IMR-90 (cell line): ENCODE data around the gene HOXD13. TPM values are rescaled to one million over a fixed set of nuclear protein-coding genes. Genes with fewer than 3 reads are reported as not detected.

Source experiments
- ATAC-seq: fragments of 200-7000 bp; cut with Tn5 transposase; 2 replicates; pipeline ENCODE4 v1.9.1; 2020; ENCODE audit warnings: low read depth, mild to moderate bottlenecking, moderate library complexity
- BruUV-seq: library from RNA; stranded (reverse); fragments of 400-500 nt; replicated peaks from 2 replicates; lab custom pipeline; 2021; lab: Mats Ljungman, UMichigan
- CTCF ChIA-PET: fragments of 300-600 bp; formaldehyde crosslinking; extraction: SDS; loops from one replicate; lab custom pipeline; 2021; ENCODE audit warnings: antibody characterized with exemption; lab: Yijun Ruan, JAX
- POLR2A ChIA-PET: fragments of 300-600 bp; sonication (Branson Sonifier 250); formaldehyde crosslinking; loops from one replicate; lab custom pipeline; 2022; ENCODE audit warnings: antibody characterized with exemption; ENCODE audit not compliant: unreplicated experiment; lab: Charles Lee
- DNase-seq: peaks from one replicate; pipeline ENCODE4 v3.0.0; 2013
- H2AFZ ChIP-seq: replicated peaks from 2 replicates; pipeline ENCODE3; 2013; ENCODE audit warnings: low read length, mild to moderate bottlenecking; ENCODE audit not compliant: poor library complexity
- H2AK5ac ChIP-seq: 2 replicates; pipeline ENCODE4 v1.6.1; 2013; ENCODE audit warnings: low read depth, low read length, inconsistent platforms
- H2AK9ac ChIP-seq: replicated peaks from 2 replicates; pipeline ENCODE3; 2013; ENCODE audit warnings: mild to moderate bottlenecking, low read depth, low read length, moderate library complexity; ENCODE audit not compliant: poor library complexity
- H2BK120ac ChIP-seq: 2 replicates; pipeline ENCODE4 v1.6.1; 2013; ENCODE audit warnings: low read depth, low read length, inconsistent platforms
- H2BK15ac ChIP-seq: 3 replicates; pipeline ENCODE4 v1.6.1; 2013; ENCODE audit warnings: low read depth, low read length, inconsistent platforms
- H2BK20ac ChIP-seq: 2 replicates; pipeline ENCODE4 v1.6.1; 2013; ENCODE audit warnings: low read depth, mild to moderate bottlenecking, inconsistent platforms, low read length, moderate library complexity
- H2BK5ac ChIP-seq: 2 replicates; pipeline ENCODE4 v1.6.1; 2013; ENCODE audit warnings: mild to moderate bottlenecking, low read depth, low read length, inconsistent platforms; ENCODE audit not compliant: poor library complexity, severe bottlenecking
- H3K14ac ChIP-seq: replicated peaks from 2 replicates; pipeline ENCODE4 v1.6.1; 2013; ENCODE audit warnings: low read depth, low read length, inconsistent platforms
- H3K18ac ChIP-seq: 2 replicates; pipeline ENCODE4 v1.6.1; 2013; ENCODE audit warnings: low read depth, low read length, control low read depth
- H3K23ac ChIP-seq: 2 replicates; pipeline ENCODE4 v1.6.1; 2013; ENCODE audit warnings: low read depth, low read length, inconsistent platforms
- H3K27ac ChIP-seq: 2 replicates; pipeline ENCODE4 v1.5.1; 2013; ENCODE audit warnings: mild to moderate bottlenecking, control low read depth, low read length; ENCODE audit not compliant: insufficient read depth
- H3K27me3 ChIP-seq: 2 replicates; pipeline ENCODE4 v1.6.1; 2013; ENCODE audit warnings: low read length; ENCODE audit not compliant: control insufficient read depth, insufficient read depth
- H3K36me3 ChIP-seq: 2 replicates; pipeline ENCODE4 v1.6.1; 2013; ENCODE audit warnings: low read length, mixed read lengths; ENCODE audit not compliant: control insufficient read depth, insufficient read depth
- H3K4ac ChIP-seq: 2 replicates; pipeline ENCODE4 v1.6.1; 2013; ENCODE audit warnings: low read depth, low read length, inconsistent platforms
- H3K4me1 ChIP-seq: 2 replicates; pipeline ENCODE4 v1.6.1; 2013; ENCODE audit warnings: low read length, mixed read lengths; ENCODE audit not compliant: control insufficient read depth, insufficient read depth
- H3K4me2 ChIP-seq: 2 replicates; pipeline ENCODE4 v1.6.1; 2013; ENCODE audit warnings: low read depth, mild to moderate bottlenecking, control low read depth, low read length, moderate library complexity
- H3K4me3 ChIP-seq: 2 replicates; pipeline ENCODE4 v1.5.1; 2013; ENCODE audit warnings: low read depth, mild to moderate bottlenecking, control low read depth, low read length, moderate library complexity; ENCODE audit not compliant: insufficient read depth
- H3K56ac ChIP-seq: 2 replicates; pipeline ENCODE4 v1.6.1; 2013; ENCODE audit warnings: low read length, inconsistent platforms; ENCODE audit not compliant: insufficient read depth; ENCODE audit errors: extremely low read depth
- H3K79me1 ChIP-seq, 2 experiments: 2 replicates each; pipeline ENCODE4 v1.6.1; 2013; ENCODE audit warnings: low read length in 2 of 2, inconsistent platforms in 1 of 2, low read depth in 1 of 2
- H3K9ac ChIP-seq: 2 replicates; pipeline ENCODE4 v1.6.1; 2013; ENCODE audit warnings: low read depth, low read length, control low read depth
- H3K9me1 ChIP-seq: 2 replicates; pipeline ENCODE4 v1.6.1; 2013; ENCODE audit warnings: low read length, inconsistent platforms; ENCODE audit not compliant: insufficient read depth
- H3K9me3 ChIP-seq: 2 replicates; pipeline ENCODE4 v1.6.1; 2013; ENCODE audit warnings: low read length; ENCODE audit not compliant: control insufficient read depth, insufficient read depth
- H4K20me1 ChIP-seq: 2 replicates; pipeline ENCODE4 v1.6.1; 2013; ENCODE audit warnings: low read length, inconsistent platforms; ENCODE audit not compliant: insufficient read depth
- H4K5ac ChIP-seq: 2 replicates; pipeline ENCODE4 v1.6.1; 2013; ENCODE audit warnings: mild to moderate bottlenecking, low read depth, low read length, control low read depth
- H4K8ac ChIP-seq, 2 experiments: 2 replicates each; pipeline ENCODE4 v1.6.1; 2013; ENCODE audit warnings: low read depth in 2 of 2, low read length in 2 of 2, control low read depth in 1 of 2, inconsistent platforms in 1 of 2
- H4K91ac ChIP-seq: 2 replicates; pipeline ENCODE4 v1.6.1; 2013; ENCODE audit warnings: low read depth, low read length, inconsistent platforms; ENCODE audit not compliant: insufficient read depth
- BHLHE40 ChIP-seq: fragments of 150-350 bp; IDR thresholded peaks from 2 replicates; pipeline ENCODE4 v1.6.1; 2016; ENCODE audit warnings: mild to moderate bottlenecking, low read depth, low read length
- CHD1 ChIP-seq: IDR thresholded peaks from 2 replicates; pipeline ENCODE4 v1.6.1; 2012; ENCODE audit warnings: low read depth, low read length, improper control_type of control experiment
- FOS ChIP-seq: fragments of 150-350 bp; IDR thresholded peaks from 2 replicates; pipeline ENCODE4 v1.6.1; 2016; ENCODE audit warnings: low read depth, low read length
- MXI1 ChIP-seq: IDR thresholded peaks from 2 replicates; pipeline ENCODE4 v1.6.1; 2012; ENCODE audit warnings: low read depth, mild to moderate bottlenecking, low read length, moderate library complexity, borderline replicate concordance
- RCOR1 ChIP-seq: IDR thresholded peaks from 2 replicates; pipeline ENCODE4 v1.6.1; 2012; ENCODE audit warnings: mild to moderate bottlenecking, low read length, improper control_type of control experiment; ENCODE audit not compliant: insufficient replicate concordance
- WGBS, 2 experiments: methylation state at CpG; one replicate each; pipeline versions ENCODE4 v1.1.5 to v1.1.7; 2013; ENCODE audit warnings: missing lambda C conversion rate in 2 of 2; ENCODE audit not compliant: insufficient read length in 1 of 2; ENCODE audit errors: extremely low coverage in 2 of 2; 5-methylcytosine and 5-hydroxymethylcytosine counted together
- dilution Hi-C: fragments of 300-500 bp; cut with HindIII; formaldehyde crosslinking; loops from one replicate; pipeline ENCODE4 v1.14.3; 2018; ENCODE audit warnings: low sequenced_read_pairs; ENCODE audit not compliant: unreplicated experiment
- in situ Hi-C: fragments of 300-500 bp; cut with MboI; formaldehyde crosslinking; loops from 3 replicates; pipeline ENCODE4 v1.14.3; 2019; ENCODE audit warnings: low sequenced_read_pairs, inconsistent platforms, mixed read lengths
- intact Hi-C: fragments of 100-400 bp; cut with micrococcal nuclease; formaldehyde crosslinking; loops from 2 replicates; pipeline ENCODE4 v1.10.0; 2022
- polyA plus RNA-seq, 3 experiments: library from polyadenylated mRNA; depleted of rRNA; stranded (reverse); fragments of >200 nt; gene quantifications; 2 replicates each; pipeline ENCODE4 v1.2.3, GENCODE V29; 2012; ENCODE audit warnings: low replicate concordance in 1 of 3
- total RNA-seq: library from RNA; depleted of rRNA; stranded (reverse); fragments of >200 nt; gene quantifications from 2 replicates; pipeline ENCODE4 v1.2.3, GENCODE V29; 2012

Gene HOXD13
- total and polyA plus RNA-seq, 2 of the 4 experiments (the other 2 are of a cell fraction), result not detected

GRCh38 chr2:176105078-176105729 is 12.7 kb downstream of the HOXD13 start:
- Histone ChIP-seq H3K14ac (no peak overlapping the region), H3K27ac (no peak overlapping the region), H3K23ac (no peak overlapping the region), H2AK9ac (no peak overlapping the region), H2BK120ac (no peak overlapping the region), H2BK20ac (no peak overlapping the region), H3K9ac (no peak overlapping the region), H3K4ac (no peak overlapping the region), H3K56ac (no peak overlapping the region), H4K91ac (no peak overlapping the region), H3K18ac (no peak overlapping the region), H2BK5ac (no peak overlapping the region), H2AK5ac (no peak overlapping the region), H2AFZ (no peak overlapping the region), H3K79me1 (no peaks in the 10 kb centered on the region), H4K5ac (no peak overlapping the region), H3K9me3 (peaks cover 6% of the 10 kb centered on the region), H3K36me3 (no peaks in the 10 kb centered on the region), H4K8ac (no peak overlapping the region), H2BK15ac (no peak overlapping the region), H3K9me1 (no peaks in the 10 kb centered on the region), H4K20me1 (no peaks in the 10 kb centered on the region), H3K4me3 (no peak overlapping the region), H3K27me3 (peaks cover 95% of the 10 kb centered on the region), H3K4me1 (no peaks in the 10 kb centered on the region), H3K4me2 (no peak overlapping the region)
- 2% methylated on average over 9 of the region's 25 CpGs; no CpG with 5 or more reads in 1 of the 2 experiments for WGBS, 2 experiments
- ChIA-PET POLR2A (no interaction called here), CTCF (no interaction called here)
- in situ Hi-C loops, result no loop called here
- no TSS peak for BruUV-seq
- TF ChIP-seq FOS, result no peak
- TF ChIP-seq BHLHE40, result no peak
- no peak for TF ChIP-seq RCOR1
- TF ChIP-seq MXI1, result no peak
- TF ChIP-seq CHD1, result no peak
- no peak for ATAC-seq
- dilution Hi-C loops, result no loop called here
- intact Hi-C loops, result no loop called here
- no peak for DNase-seq
